Gastrocnemius medialis (tissue), 4 donors: Measurements from ENCODE around the gene SLC25A21. TPM values are rescaled to one million over a fixed set of nuclear protein-coding genes. Genes with fewer than 3 reads are reported as not detected.

Experiments used
- ATAC-seq, 2 donors: fragments of 150-250 bp; one replicate each; pipeline ENCODE4 v1.9.1; 2016
- DNase-seq, 2 donors: peaks; one replicate each; pipeline ENCODE4 v3.0.0-alpha.2; 2019
- H3K27ac ChIP-seq, 4 donors: fragments of 200-600 bp; sonication (generic); 1 replicate in 1 of 4; 2 replicates in 3 of 4; pipeline ENCODE4 v1.5.1; 2016 to 2018; ENCODE audit warnings: mild to moderate bottlenecking in 2 of 4, moderate library complexity in 1 of 4
- H3K27me3 ChIP-seq, 3 donors: fragments of 200-600 bp; sonication (generic) in 2 of 3; 1 replicate in 1 of 3; 2 replicates in 2 of 3; pipeline versions ENCODE4 v1.5.1 to v1.6.0; 2016 to 2019; ENCODE audit warnings: mild to moderate bottlenecking in 1 of 3, moderate library complexity in 1 of 3
- H3K36me3 ChIP-seq, 2 donors: fragments of 200-600 bp; sonication (generic) in 1 of 2; one replicate each; pipeline ENCODE4 v1.5.1; 2017 to 2018
- H3K4me1 ChIP-seq, 2 donors: fragments of 200-600 bp; sonication (generic) in 1 of 2; one replicate each; pipeline ENCODE4 v1.5.1; 2016 to 2017; ENCODE audit warnings: mild to moderate bottlenecking in 2 of 2
- H3K4me3 ChIP-seq, 4 donors: fragments of 200-600 bp; sonication (generic) in 3 of 4; 1 replicate in 1 of 4; 2 replicates in 3 of 4; pipeline ENCODE4 v1.5.1; 2016 to 2019; ENCODE audit warnings: mild to moderate bottlenecking in 2 of 4
- H3K9me3 ChIP-seq, 3 donors: fragments of 200-600 bp; sonication (generic) in 2 of 3; 1 replicate in 1 of 3; 2 replicates in 2 of 3; pipeline ENCODE4 v1.5.1; 2016 to 2019
- POLR2A ChIP-seq, 2 donors: fragments of 450-650 bp; IDR thresholded peaks; one replicate each; pipeline ENCODE4 v1.6.1; 2017; ENCODE audit warnings: antibody characterized with exemption in 2 of 2, mild to moderate bottlenecking in 2 of 2, moderate library complexity in 2 of 2
- in situ Hi-C, 4 donors: fragments of 200-750 bp; cut with MboI; loops; one replicate each; pipeline versions ENCODE4 v1.15.0 to v1.8.0; 2017; ENCODE audit warnings: low sequenced_read_pairs in 4 of 4
- intact Hi-C: fragments of 100-400 bp; cut with DNase I; formaldehyde crosslinking; loops from one replicate; pipeline ENCODE4 v1.15.1; 2023; ENCODE audit warnings: low total_unique reads
- total RNA-seq, 4 donors: library from RNA; depleted of rRNA; stranded (reverse); fragments of >200 nt; gene quantifications; one replicate each; pipeline versions ENCODE4 v1.1.0 to v1.2.3, GENCODE V29; 2016
- TF ChIP-seq, protein P1 (sequence below), 5 experiments: fragments of 450-650 bp in 3 of 5; fragments of 200-600 bp in 2 of 5; sonication (generic) in 2 of 5; IDR thresholded peaks in 4 of 5; conservative IDR thresholded peaks in 1 of 5; 1 replicate in 4 of 5; 2 replicates in 1 of 5; pipeline ENCODE4 v1.5.1; 2016 to 2019; ENCODE audit warnings: antibody characterized with exemption in 5 of 5, mild to moderate bottlenecking in 3 of 5, moderate library complexity in 3 of 5

SLC25A21 gene
- total RNA-seq, 4 donors from 2014 or later: 1.9 TPM; not detected in 3

DNA sequence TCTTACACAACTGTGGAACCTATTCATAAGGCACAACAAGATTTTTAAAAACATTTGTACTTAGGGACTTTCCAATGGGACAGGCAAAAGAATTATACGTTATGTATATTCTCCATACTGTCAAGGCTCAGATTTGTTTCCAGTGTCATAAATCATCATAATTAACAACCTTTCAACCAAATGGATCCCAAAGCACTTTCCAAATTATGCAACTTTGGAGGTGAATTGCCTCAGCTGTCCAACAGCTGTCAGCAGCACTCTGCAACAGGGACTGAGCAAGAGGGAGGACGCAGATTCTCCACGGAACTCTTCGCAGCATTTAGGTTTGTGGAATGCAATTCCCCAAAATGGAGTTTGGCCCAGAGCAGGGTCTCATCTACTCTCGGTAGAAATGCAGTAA, 324.2 kb downstream of the SLC25A21 start:
- Histone ChIP-seq H3K4me3 (no peak overlapping the region), H3K36me3 (no peaks in the 10 kb centered on the region), H3K27me3 (no peaks in the 10 kb centered on the region), H3K4me1 (no peaks in the 10 kb centered on the region), H3K9me3 (no peaks in the 10 kb centered on the region), H3K27ac (no peak overlapping the region)
- ATAC-seq (no peak), DNase-seq (no peak)
- intact Hi-C loops (no loop called here), in situ Hi-C loops (no loop called here)
- TF ChIP-seq, protein P1, sequence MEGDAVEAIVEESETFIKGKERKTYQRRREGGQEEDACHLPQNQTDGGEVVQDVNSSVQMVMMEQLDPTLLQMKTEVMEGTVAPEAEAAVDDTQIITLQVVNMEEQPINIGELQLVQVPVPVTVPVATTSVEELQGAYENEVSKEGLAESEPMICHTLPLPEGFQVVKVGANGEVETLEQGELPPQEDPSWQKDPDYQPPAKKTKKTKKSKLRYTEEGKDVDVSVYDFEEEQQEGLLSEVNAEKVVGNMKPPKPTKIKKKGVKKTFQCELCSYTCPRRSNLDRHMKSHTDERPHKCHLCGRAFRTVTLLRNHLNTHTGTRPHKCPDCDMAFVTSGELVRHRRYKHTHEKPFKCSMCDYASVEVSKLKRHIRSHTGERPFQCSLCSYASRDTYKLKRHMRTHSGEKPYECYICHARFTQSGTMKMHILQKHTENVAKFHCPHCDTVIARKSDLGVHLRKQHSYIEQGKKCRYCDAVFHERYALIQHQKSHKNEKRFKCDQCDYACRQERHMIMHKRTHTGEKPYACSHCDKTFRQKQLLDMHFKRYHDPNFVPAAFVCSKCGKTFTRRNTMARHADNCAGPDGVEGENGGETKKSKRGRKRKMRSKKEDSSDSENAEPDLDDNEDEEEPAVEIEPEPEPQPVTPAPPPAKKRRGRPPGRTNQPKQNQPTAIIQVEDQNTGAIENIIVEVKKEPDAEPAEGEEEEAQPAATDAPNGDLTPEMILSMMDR (IDR thresholded peaks at IDR 0.05 in 4 of 5, conservative IDR thresholded peaks at IDR 0.05 in 1 of 5): no peak
- no peak for TF ChIP-seq POLR2A (IDR thresholded peaks at IDR 0.05)

DNA sequence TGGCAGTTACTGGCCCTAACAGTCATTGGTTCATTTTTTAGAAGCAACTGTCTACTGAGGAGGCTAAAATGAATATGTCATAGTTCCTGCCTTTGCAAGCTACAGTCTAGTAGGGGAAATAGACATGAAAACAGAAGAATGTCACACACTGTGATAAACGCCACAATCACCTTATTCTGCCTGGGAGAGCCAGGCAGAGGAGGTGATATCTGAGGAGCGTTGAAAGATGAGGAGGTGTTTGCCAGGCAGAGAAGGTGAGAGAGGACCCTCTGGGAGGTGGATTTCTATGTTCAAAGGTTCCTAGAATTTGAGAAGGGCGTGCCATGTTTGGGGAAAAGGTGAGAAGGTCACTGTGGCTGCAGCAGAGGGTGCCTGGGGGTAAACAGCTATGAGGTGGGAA, 325.0 kb downstream of the SLC25A21 start:
- in situ Hi-C loops (no loop called here), intact Hi-C loops (no loop called here)
- no peaks in the 10 kb centered on the region for H3K9me3 ChIP-seq
- ATAC-seq (no peak), DNase-seq (no peak)
- H3K27ac ChIP-seq: no peak overlapping the region
- no peaks in the 10 kb centered on the region for H3K4me1 ChIP-seq
- no peaks in the 10 kb centered on the region for H3K36me3 ChIP-seq
- no peaks in the 10 kb centered on the region for H3K27me3 ChIP-seq
- no peak overlapping the region for H3K4me3 ChIP-seq
- TF ChIP-seq, protein P1 (IDR thresholded peaks at IDR 0.05 in 4 of 5, conservative IDR thresholded peaks at IDR 0.05 in 1 of 5): no peak
- no peak for TF ChIP-seq POLR2A (IDR thresholded peaks at IDR 0.05)

DNA sequence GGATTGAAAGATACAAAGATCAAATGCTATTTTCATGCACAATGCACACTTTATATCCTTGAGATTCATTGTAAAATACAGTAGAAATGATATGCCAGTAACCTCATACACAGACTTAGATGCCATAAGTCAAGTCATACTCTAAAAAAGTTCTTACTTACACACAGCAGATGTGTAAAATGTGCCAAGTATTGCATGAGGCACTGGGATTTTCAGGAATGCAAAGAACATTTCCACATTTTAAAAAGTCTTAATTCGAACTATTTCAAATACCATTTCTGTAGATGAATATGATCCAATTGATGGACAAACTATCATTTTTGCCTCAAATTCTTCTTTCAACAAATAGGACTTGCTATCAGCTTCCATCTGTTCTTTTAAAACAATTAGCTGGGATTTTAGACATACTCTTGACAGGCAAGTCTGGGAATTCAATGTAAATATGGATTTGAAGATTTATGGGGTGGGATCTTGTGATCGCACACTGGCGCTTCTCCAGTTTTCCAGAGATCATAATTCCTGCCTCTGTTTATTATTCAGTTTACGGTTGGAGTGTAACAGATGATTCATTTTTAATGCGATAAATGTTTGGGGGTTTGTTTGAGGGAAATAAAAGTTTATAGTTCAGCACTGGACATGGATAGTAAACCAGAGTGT, 326.9 kb downstream of the SLC25A21 start:
- DNase-seq (no peak), ATAC-seq (no peak)
- no peaks in the 10 kb centered on the region for H3K9me3 ChIP-seq
- intact Hi-C loops: no loop called here
- TF ChIP-seq POLR2A (IDR thresholded peaks at IDR 0.05): no peak
- TF ChIP-seq, protein P1 (IDR thresholded peaks at IDR 0.05 in 4 of 5, conservative IDR thresholded peaks at IDR 0.05 in 1 of 5): no peak
- H3K27me3 ChIP-seq: no peaks in the 10 kb centered on the region
- no peak overlapping the region for H3K27ac ChIP-seq
- in situ Hi-C loops: no loop called here
- no peaks in the 10 kb centered on the region for H3K4me1 ChIP-seq
- no peaks in the 10 kb centered on the region for H3K36me3 ChIP-seq
- H3K4me3 ChIP-seq: no peak overlapping the region

DNA sequence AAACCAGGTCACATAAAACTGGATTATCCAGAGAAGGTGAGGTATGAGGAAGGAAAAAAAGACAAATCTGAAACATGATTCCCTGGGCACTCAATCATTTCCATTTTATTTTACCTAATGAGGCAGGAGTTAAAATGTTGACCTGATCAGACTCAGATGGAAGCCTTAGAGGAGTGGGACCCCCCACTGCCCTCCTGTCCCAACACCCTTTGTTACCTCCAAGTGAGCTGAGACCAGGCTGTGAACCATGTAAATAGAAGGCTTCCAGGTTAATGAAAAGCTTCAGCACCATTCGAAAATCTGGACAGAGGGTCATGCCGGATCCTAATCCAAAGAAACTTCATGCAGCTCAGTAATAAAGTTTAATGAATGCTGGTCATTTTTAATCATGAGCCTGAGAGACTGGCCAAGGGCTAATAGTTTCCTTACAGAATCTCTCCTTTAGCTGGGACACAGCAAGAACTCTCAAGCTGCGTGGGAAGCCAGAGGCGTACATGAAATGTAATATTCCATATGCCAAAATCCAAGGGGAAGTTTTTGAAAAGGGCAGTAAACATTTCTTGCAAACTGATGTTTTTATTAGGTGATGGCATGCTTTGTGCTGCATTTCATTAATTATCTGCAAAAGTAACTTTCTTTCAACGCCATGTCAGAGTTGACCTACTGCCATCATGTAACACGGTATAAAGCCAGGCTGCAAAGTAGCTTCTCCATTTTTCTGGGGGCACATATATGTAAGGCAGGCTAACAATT, 327.8 kb downstream of the SLC25A21 start:
- H3K4me3 ChIP-seq: no peak overlapping the region
- intact Hi-C loops (no loop called here), in situ Hi-C loops (no loop called here)
- DNase-seq (no peak), ATAC-seq (no peak)
- H3K4me1 ChIP-seq: no peaks in the 10 kb centered on the region
- no peak overlapping the region for H3K27ac ChIP-seq
- no peaks in the 10 kb centered on the region for H3K27me3 ChIP-seq
- H3K36me3 ChIP-seq: no peaks in the 10 kb centered on the region
- TF ChIP-seq, protein P1 (IDR thresholded peaks at IDR 0.05 in 4 of 5, conservative IDR thresholded peaks at IDR 0.05 in 1 of 5): no peak
- TF ChIP-seq POLR2A (IDR thresholded peaks at IDR 0.05): no peak
- no peaks in the 10 kb centered on the region for H3K9me3 ChIP-seq
